NCI-H2196 (cell line): ENCODE results near the gene NAV3.

Experiments used
- DNase-seq: peaks from one replicate; lab custom pipeline; 2025; ENCODE audit not compliant: unreplicated experiment; lab: John Stamatoyannopoulos, UW

The NAV3 gene

GRCh38 chr12:78179346-78179745 lies 348.7 kb downstream of the NAV3 start:
- no peak for DNase-seq

DNA sequence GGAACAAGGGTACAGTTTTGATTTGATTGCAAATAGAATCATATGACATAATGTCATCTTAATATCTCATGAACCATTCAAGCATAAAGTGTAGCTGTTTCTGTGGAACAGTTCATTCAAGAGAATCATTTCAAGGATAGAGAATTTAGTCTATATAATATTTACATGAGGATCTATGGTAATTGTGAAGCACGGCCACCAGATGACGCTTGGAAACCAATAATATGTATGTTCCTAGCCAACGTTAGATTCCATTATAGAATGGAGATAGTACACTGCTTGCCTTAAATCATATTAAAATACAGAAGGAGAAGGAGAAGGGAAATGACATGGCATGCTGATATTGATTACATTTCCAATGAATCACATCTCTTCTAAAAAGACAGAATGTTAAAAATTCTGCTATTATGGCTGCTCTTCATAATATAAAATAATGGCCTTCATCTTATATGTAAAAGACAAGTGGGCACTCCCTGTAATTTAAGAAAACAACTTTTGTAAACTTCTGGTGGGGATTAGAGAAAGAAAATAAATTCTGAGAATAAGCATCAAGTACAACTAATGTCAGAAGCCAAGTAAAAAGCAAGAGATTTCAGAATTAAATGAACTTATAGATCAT lies 351.0 kb downstream of the NAV3 start:
- peak; percentile 24 for DNase-seq

DNA sequence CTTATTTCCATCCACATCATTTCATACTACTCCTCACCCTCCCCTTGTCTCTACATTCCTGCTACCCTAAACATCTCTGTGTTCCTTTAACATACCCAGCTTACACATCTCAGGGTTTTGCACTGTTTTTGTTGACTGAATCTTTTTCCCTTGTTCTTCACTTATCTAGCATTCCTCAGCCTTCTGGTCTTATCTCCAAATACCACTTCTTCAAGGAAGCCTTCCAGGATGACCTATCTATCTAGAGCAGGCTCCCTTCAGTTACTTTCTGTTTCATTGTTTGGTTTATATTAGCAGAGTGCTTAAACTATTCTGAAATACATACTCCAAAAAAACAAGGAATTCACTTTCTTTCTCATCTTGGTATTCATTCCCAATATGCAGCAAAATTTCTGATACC lies 353.1 kb downstream of the NAV3 start:
- no peak for DNase-seq

GRCh38 chr12:78185109-78185508 lies 354.4 kb downstream of the NAV3 start:
- DNase-seq: no peak

DNA sequence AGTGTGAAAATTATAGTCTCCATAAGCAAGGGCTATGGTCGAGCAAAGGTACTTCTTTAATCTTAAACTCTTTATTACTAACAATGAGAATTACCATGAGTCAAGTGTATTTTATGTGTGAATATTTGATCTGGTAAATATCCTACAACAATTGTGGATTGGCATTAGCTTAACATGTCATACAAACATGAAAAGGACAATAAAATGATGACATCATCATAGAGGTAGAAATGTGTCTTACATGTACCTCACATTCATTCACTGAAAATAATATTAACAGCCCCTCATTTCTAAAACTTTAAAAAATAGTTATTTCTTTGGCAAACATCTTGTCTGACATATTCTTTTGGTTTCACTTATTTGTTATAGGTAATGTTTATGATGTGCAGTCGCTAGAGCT lies 355.0 kb downstream of the NAV3 start:
- no peak for DNase-seq

DNA sequence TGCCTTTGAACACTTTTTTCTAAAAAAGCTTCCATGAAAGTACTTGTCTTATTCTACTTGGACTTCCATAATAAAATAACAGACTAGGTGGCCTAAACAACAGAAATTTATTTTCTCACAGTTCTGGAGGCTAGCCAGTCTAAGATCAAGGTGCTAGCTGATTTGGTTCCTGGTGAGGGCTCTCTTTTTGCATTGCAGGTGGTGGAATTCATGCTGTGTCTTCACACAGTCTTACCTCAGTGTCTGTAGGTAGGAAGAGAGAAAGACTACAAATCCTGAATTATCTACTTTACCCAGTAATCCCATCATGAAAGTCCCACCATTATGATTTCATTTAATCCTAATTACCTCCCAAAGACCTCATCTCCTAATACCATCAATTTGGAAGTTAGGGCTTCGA lies 356.0 kb downstream of the NAV3 start:
- DNase-seq: no peak

DNA sequence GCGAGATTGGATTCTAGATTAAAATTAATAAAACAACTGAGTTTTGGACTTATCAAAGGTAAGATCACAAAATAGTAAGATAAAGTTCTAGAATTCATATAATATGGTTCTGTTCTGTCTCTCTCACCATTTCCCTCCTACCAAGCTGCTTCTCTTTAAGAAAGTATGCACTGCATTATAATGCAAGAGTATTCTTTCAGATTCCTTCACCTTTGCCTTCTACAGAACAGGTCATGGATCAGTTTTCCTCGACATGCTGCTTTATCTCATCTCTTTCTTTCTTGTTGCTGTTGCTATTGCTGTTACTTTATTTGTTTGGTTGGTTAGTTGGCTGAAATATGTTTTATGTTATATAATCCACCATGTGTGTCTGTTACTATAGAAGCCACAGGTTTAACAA lies 357.0 kb downstream of the NAV3 start:
- DNase-seq: no peak

GRCh38 chr12:78189656-78190055 lies 359.0 kb downstream of the NAV3 start:
- no peak for DNase-seq

DNA sequence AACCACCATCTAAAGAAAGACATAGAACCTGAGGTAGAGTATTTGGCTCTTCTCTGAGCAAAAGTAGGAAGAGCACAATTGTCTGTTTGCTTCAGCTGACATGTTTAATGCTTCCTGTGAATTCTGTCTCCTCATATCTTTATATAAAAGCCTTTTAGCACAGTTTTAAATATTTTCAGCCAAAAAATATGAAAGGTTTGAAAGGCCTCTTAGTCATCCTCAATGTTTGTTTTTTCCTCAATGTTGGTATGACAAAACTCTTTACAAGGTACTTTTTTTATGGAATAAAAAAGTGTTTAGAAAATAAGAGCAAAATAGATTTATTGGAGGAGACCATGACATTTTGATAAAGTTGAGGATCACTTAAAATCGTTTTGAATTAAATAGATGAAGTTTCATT lies 360.9 kb downstream of the NAV3 start:
- no peak for DNase-seq

DNA sequence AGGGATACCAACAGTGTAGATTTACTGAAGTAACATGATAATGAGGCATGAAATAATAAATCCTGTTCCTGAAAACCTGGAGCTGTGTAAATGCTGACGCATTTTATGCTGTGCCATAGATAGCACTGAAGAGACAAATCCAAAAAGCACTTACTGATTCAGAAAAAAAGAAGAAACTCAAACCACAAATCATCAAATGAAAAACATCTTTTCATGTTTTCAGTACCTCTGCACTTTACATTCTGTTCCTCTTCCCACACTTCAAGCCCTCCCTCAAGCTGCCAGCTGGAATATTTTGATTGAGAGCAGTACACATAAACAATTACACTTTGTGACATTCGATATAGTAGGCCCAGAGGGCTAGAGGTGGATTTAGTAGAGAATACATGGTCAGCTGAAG lies 362.3 kb downstream of the NAV3 start:
- DNase-seq: no peak

GRCh38 chr12:78194448-78194847 lies 363.8 kb downstream of the NAV3 start:
- no peak for DNase-seq

GRCh38 chr12:78198896-78199295 lies 368.2 kb downstream of the NAV3 start:
- no peak for DNase-seq

DNA sequence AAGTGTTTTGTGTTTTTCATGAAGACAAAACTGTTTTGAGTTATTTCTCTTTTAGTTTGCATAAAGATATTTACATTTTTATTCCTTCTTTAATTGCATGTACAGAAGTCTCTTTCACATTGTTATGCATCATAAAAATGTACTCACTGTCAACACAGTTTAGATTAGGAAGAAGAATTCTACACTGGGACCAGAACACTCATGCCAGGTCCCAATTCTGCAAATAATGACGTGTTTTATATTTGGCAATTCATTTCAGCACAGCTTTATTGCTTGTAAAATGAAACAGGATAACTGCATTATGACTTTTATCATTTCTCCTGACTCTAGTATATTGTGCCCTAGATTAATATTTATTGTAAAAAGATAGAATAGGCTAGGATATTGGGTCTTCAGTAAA lies 369.2 kb downstream of the NAV3 start:
- no peak for DNase-seq

DNA sequence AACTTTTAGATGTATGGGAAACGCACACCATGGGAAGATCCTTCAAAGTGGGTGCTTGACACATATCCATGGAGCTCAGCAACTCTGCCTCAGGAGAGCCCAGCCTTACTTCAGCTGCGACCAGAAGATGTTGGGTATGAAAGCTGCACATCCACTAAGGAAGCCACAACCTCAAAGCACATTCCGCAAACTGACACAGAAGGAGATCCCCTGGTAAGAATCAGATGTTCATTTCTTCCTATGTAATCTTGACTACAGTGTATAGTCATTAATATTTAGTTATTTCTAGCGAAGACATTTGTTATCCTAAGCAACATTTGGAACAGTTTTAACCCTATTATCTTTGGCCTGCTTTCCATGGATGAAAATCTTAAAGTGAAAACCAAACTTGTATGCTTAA lies 374.2 kb downstream of the NAV3 start:
- no peak for DNase-seq

DNA sequence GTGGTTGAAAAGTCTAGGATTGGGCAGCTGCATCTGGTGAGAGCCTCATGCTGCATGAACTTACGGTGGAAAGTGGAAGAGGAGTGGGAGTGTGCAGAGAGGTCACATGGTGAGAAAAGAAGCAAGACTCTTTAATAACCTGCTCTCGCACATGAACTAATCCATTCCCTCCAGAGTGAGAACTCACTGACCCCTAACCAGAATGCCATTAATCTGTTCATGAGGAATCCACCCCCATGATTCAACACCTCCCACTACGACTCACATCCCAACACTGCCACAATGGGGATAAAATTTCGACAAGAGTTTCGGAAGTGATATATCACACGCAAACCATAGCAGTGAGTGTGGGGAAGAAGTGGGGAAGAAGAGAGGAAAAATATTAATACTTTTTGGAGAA lies 377.4 kb downstream of the NAV3 start:
- DNase-seq: no peak

DNA sequence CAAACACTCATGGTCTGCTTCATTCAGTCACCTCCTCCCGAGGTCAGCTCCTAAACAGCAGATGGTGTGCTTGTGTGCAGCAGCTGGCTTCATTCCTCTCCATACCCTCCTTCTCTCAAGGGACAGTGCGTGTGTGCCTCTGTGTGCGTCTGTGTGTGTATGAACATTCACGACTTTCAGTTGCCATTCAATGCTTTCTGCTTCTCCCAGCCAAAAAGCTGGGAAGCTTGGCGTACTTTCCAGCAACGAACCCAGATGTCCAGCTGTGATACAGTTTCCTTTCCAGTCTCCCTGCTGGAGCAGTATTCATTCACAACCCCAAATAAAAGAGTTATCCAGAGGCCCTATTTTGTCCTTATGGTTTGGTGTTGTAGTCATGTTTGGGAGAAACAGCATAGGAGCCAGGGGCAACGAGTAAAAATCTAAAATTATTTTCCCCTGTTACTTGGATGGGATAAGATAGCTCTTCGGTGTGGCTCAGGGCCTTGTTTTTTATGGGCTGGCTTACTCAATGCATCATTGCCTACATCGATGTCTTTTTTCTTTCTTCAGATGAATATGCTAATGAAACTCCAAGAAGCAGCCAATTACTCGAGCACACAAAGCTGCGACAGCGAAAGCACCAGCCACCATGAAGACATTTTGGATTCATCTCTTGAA lies 379.3 kb downstream of the NAV3 start:
- DNase-seq: peak; percentile 66

DNA sequence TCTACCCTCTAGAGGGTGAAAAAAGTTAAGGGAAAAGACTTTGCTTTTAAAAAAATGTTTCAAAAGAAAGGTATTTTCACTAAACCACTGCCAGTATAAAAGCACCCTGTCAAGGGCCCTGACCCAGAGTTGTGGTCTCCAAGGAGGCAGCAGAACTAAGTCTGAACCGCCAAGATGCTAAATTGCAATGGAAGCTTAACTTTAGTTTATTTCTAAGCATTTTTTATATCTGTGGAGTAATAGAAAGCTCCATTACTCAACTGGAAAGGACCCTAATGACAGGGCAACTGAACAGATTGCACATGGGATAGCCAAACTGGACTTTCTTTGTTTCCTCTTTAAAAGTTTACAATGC lies 379.8 kb downstream of the NAV3 start:
- no peak for DNase-seq

- DNase-seq: peak; percentile 8
These were observed 380.2 kb downstream of the NAV3 start for GRCh38 chr12:78210894-78211302.

DNA sequence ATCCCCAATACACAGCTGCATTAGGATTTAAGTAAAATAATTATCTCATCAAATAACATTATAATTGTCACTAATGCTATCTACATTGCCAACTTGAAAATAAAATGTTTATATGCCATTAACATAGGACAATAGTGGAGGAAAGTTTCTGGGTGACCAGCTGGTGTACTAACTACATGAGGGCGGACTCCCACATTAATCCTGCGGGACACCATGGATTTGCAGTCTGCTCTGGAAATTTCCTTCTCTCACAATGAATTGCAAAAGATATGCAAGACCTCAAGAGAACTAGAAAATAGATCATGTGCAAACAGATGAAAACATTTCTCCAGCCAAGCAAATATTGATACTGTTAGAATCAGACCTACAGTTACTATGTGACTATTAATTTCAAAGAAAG lies 390.1 kb downstream of the NAV3 start:
- DNase-seq: no peak

DNA sequence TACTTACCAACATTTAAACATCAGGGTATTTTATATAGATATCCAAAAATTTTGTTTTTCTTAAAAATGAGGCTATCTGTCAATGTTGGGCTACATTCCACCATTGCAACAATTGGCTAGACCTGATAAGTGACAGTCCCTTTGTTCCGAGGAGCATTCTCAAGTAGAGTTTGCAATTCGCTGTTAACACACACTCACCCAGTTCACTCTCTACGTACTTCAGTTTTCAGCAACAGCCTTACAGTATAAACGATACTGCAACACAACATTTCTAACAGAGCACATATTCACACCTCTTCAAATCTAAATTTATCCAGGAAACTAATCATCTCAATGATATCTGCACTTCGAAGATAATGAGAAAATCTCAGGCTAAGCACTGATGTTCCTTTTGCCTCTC lies 393.5 kb downstream of the NAV3 start:
- no peak for DNase-seq

- DNase-seq: no peak
These were observed 396.1 kb downstream of the NAV3 start for GRCh38 chr12:78226763-78227162.

DNA sequence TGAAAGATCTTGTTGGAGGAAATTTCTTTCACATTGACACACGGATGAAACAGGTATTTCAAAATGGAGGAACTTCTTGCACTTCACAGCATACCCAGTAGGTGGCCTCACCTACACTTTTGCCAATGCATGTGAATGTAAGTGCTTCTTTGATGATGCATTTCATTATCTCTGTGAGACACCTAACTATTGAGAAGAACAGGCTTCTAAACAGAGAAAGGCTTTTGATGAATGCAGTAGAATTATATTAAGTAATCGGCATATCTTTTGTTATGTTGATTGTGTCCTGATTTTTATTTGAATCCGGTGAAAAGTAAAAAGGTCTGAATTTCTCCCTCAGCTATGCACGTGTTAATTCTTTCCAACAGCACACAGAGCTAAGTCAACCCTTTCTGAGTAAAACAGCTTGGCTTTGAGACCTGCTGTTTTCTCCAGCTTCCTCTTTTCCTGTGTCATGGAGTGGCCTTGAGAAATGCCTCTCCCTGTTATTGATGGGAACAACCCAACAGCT lies 399.0 kb downstream of the NAV3 start:
- DNase-seq: peak; percentile 7

- no peak for DNase-seq
These were observed 402.1 kb downstream of the NAV3 start for GRCh38 chr12:78232756-78233155.
